Stimulated activated CD4-positive, alpha-beta T cell treated with anti-CD3 and anti-CD28 coated beads, Interleukin-4, amount 100 ng/mL, for 48 hours (primary cell): Measurements from ENCODE around the gene MAPK8IP1.
"Not testable (repeated sequence)": the region's sequence is repeated elsewhere in the genome, so short reads cannot be mapped to it uniquely, and the experiment has no call there.

ENCODE experiments used
- DNase-seq, 2 donors: peaks; one replicate each; pipeline ENCODE4 v3.0.0-alpha.2; 2020; ENCODE audit warnings: low read depth in 2 of 2

MAPK8IP1 gene

GRCh38 chr11:45890886-45891550 is 5.6 kb downstream of the MAPK8IP1 start:
- no peak for DNase-seq

GRCh38 chr11:45892856-45893255 is 7.4 kb downstream of the MAPK8IP1 start:
- DNase-seq = no peak

- DNase-seq = no peak
Measured at GRCh38 chr11:45894555-45895247, 9.2 kb downstream of the MAPK8IP1 start.

- no peak for DNase-seq
Measured at GRCh38 chr11:45895553-45896259, 10.3 kb downstream of the MAPK8IP1 start.

GRCh38 chr11:45896422-45896984 is 11.1 kb downstream of the MAPK8IP1 start:
- DNase-seq = no peak

GRCh38 chr11:45897556-45897955 is 12.1 kb downstream of the MAPK8IP1 start:
- no peak for DNase-seq

GRCh38 chr11:45899086-45899447 is 13.6 kb downstream of the MAPK8IP1 start:
- no peak for DNase-seq

- peak; percentile 48 to 56 for DNase-seq
Measured at GRCh38 chr11:45899448-45900174, 14.2 kb downstream of the MAPK8IP1 start.

GRCh38 chr11:45900175-45900800 is 14.8 kb downstream of the MAPK8IP1 start:
- DNase-seq = not testable (repeated sequence)

GRCh38 chr11:45900916-45901617 is 15.6 kb downstream of the MAPK8IP1 start:
- no peak for DNase-seq

GRCh38 chr11:45901626-45902025 is 16.2 kb downstream of the MAPK8IP1 start:
- DNase-seq = no peak

GRCh38 chr11:45902452-45903380 is 17.3 kb downstream of the MAPK8IP1 start:
- no peak for DNase-seq

- DNase-seq = no peak
Measured at GRCh38 chr11:45904309-45904915, 19.0 kb downstream of the MAPK8IP1 start.

- no peak for DNase-seq
Measured at GRCh38 chr11:45905095-45905494, 19.6 kb downstream of the MAPK8IP1 start.

GRCh38 chr11:45905576-45905975 is 20.1 kb downstream of the MAPK8IP1 start:
- not testable (repeated sequence) for DNase-seq

- DNase-seq = no peak
Measured at GRCh38 chr11:45906096-45906682, 20.7 kb downstream of the MAPK8IP1 start.

GRCh38 chr11:45906965-45907611 is 21.6 kb downstream of the MAPK8IP1 start, which contains the start of gene FREY1:
FREY1 (minus strand) TSS chr11:45907271; CDS start chr11:45907245, 26 bp downstream.
- DNase-seq = no peak

GRCh38 chr11:45907911-45908370 is 22.5 kb downstream of the MAPK8IP1 start:
- DNase-seq = no peak
